ENCODE results near the gene CFD.

GRCh38 chr19:907183-907853, 47.9 kb downstream of the CFD start:
- no peak for TF ChIP-seq MAX (IDR thresholded peaks at IDR 0.05; ENCODE audit: low read depth)
- no peak for TF ChIP-seq CTCF (IDR thresholded peaks at IDR 0.05)
- TF ChIP-seq REST (IDR thresholded peaks at IDR 0.05; ENCODE audit: low read depth, low read length), result no peak

All from SK-N-SH (cell line).